Peyer's patch (tissue), 4 donors: ENCODE measurements around the gene LIPG.

Experiments used
- POLR2A ChIP-seq, 2 donors: fragments of 450-650 bp; IDR thresholded peaks; one replicate each; pipeline ENCODE4 v1.5.1; 2017; ENCODE audit warnings: antibody characterized with exemption in 2 of 2, mild to moderate bottlenecking in 2 of 2, moderate library complexity in 2 of 2
- TF ChIP-seq, protein P1 (sequence below), 6 experiments: fragments of 450-650 bp in 4 of 6; fragments of 200-600 bp in 2 of 6; sonication (generic) in 1 of 6; IDR thresholded peaks; one replicate each; pipeline ENCODE4 v1.5.1; 2017 to 2019; ENCODE audit warnings: antibody characterized with exemption in 6 of 6, mild to moderate bottlenecking in 3 of 6, moderate library complexity in 1 of 6

DNA sequence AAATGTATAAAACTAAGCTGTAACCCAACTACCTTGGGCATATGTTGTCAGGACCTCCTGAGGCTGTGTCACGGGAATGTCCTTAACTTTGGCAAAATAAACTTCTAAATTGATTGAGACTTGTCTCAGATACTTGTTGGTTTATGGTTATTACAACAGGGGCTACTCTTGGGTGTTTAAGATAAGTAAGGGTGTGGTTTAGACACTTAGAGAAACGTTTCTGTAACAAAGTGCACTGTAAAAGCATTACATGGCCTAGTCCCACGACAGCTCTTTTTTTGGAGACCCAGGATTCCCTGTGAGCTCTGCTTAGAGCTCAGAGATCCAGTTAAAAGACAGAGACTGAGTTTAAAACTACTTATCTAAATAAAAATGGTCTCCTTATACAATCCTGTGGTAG lies 32.3 kb upstream of the LIPG start:
- TF ChIP-seq, protein P1, sequence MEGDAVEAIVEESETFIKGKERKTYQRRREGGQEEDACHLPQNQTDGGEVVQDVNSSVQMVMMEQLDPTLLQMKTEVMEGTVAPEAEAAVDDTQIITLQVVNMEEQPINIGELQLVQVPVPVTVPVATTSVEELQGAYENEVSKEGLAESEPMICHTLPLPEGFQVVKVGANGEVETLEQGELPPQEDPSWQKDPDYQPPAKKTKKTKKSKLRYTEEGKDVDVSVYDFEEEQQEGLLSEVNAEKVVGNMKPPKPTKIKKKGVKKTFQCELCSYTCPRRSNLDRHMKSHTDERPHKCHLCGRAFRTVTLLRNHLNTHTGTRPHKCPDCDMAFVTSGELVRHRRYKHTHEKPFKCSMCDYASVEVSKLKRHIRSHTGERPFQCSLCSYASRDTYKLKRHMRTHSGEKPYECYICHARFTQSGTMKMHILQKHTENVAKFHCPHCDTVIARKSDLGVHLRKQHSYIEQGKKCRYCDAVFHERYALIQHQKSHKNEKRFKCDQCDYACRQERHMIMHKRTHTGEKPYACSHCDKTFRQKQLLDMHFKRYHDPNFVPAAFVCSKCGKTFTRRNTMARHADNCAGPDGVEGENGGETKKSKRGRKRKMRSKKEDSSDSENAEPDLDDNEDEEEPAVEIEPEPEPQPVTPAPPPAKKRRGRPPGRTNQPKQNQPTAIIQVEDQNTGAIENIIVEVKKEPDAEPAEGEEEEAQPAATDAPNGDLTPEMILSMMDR (IDR thresholded peaks at IDR 0.05) = no peak
- TF ChIP-seq POLR2A (IDR thresholded peaks at IDR 0.05) = no peak
